CD4-positive, CD25-positive, alpha-beta regulatory T cell (primary cell): ENCODE results near the gene PTBP1. TPM values are rescaled to one million over a fixed set of nuclear protein-coding genes. Genes with fewer than 3 reads are reported as not detected.

Experiments
- ATAC-seq, 2 donors: fragments of 150-1000 bp; cut with Tn5 transposase; one replicate each; pipeline ENCODE4 v1.10.0; 2021; ENCODE audit warnings: low read depth in 2 of 2, moderate number of reproducible peaks in 2 of 2, moderate library complexity in 1 of 2
- DNase-seq, 3 donors: peaks; one replicate each; pipeline versions ENCODE4 v3.0.0 to v3.0.0-alpha.2; 2012 to 2022; ENCODE audit warnings: mixed read lengths in 1 of 3
- H3K27ac ChIP-seq: one replicate; pipeline ENCODE4 v1.7.0; 2013; ENCODE audit warnings: mild to moderate bottlenecking, low read length; ENCODE audit not compliant: insufficient read depth, poor library complexity, severe bottlenecking
- H3K27me3 ChIP-seq: one replicate; pipeline ENCODE4 v1.7.0; 2013; ENCODE audit warnings: low read length; ENCODE audit not compliant: control insufficient read depth, insufficient read depth
- H3K36me3 ChIP-seq: one replicate; pipeline ENCODE4 v1.7.0; 2013; ENCODE audit warnings: mild to moderate bottlenecking, low read length, moderate library complexity; ENCODE audit not compliant: control insufficient read depth, insufficient read depth
- H3K4me1 ChIP-seq: 2 replicates; pipeline ENCODE4 v1.7.0; 2013; ENCODE audit warnings: mild to moderate bottlenecking, low read length; ENCODE audit not compliant: insufficient read depth, control insufficient read depth, poor library complexity, severe bottlenecking
- H3K4me3 ChIP-seq: one replicate; pipeline ENCODE4 v1.7.0; 2013; ENCODE audit warnings: low read depth, mild to moderate bottlenecking, low read length, moderate library complexity
- H3K9me3 ChIP-seq, 2 experiments: 1 replicate in 1 of 2; 2 replicates in 1 of 2; pipeline ENCODE4 v1.7.0; 2013; ENCODE audit warnings: low read length in 2 of 2, mild to moderate bottlenecking in 1 of 2, moderate library complexity in 1 of 2; ENCODE audit not compliant: control insufficient read depth in 2 of 2
- H3K27ac Mint-ChIP-seq, 3 donors: one replicate each; pipeline ENCODE4 v1.8.0; 2020 to 2022; ENCODE audit warnings: mild to moderate bottlenecking in 3 of 3, mixed read lengths in 3 of 3, moderate library complexity in 2 of 3
- H3K27me3 Mint-ChIP-seq: one replicate; pipeline ENCODE4 v1.8.0; 2022; ENCODE audit warnings: mild to moderate bottlenecking, mixed read lengths
- H3K36me3 Mint-ChIP-seq: one replicate; pipeline ENCODE4 v1.8.0; 2020; ENCODE audit warnings: mixed read lengths
- H3K4me1 Mint-ChIP-seq, 4 donors: one replicate each; pipeline ENCODE4 v1.8.0; 2020 to 2022; ENCODE audit warnings: mixed read lengths in 4 of 4, mild to moderate bottlenecking in 1 of 4
- H3K4me3 Mint-ChIP-seq, 4 donors: one replicate each; pipeline ENCODE4 v1.8.0; 2020 to 2022; ENCODE audit warnings: mild to moderate bottlenecking in 4 of 4, mixed read lengths in 4 of 4, moderate library complexity in 3 of 4
- H3K9me3 Mint-ChIP-seq, 7 donors: one replicate each; pipeline ENCODE4 v1.8.0; 2020 to 2022; ENCODE audit warnings: mixed read lengths in 7 of 7, mild to moderate bottlenecking in 3 of 7, moderate library complexity in 2 of 7
- polyA plus RNA-seq, 4 donors: library from polyadenylated mRNA; unstranded; fragments of 300-500 nt; fragmentation: Illumina TruSeq; gene quantifications; one replicate each; pipeline ENCODE4 v1.2.3, GENCODE V29; 2021
- total RNA-seq: library from RNA; stranded (reverse); gene quantifications from one replicate; pipeline ENCODE4 v1.2.3, GENCODE V29; 2022

The PTBP1 gene
- total and polyA plus RNA-seq, 5 donors from 2014 or later: 108 to 308 (median 132) TPM

DNA sequence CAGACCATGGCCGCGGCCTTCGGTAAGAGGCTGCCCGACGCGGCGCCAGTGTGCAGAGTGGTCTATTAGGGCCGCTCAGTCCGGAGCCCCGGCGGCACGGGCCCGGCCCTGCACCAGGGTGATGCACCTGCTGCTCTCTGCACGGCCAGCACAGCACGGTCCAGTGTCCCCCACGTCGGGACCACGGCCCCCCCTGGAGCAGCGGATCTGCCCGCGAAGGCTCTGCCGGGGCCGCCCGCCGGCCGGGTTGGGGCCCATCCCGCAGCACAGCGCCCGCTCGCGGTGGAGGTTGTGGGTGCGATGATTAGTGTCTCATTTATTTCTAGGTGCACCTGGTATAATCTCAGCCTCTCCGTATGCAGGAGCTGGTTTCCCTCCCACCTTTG is 7.9 kb downstream of the PTBP1 start:
- H3K9me3 ChIP-seq: no peaks in the 10 kb centered on the region
- ATAC-seq: no peak
- Mint-ChIP-seq H3K36me3 (peaks cover 20% of the 10 kb centered on the region), H3K27me3 (no peaks in the 10 kb centered on the region), H3K4me3 (peak overlapping the region in 1 of 4 donors; percentile 71), H3K4me1 (peaks cover 0 to 51% (median 16%) of the 10 kb centered on the region in 4 donors), H3K9me3 (peaks cover 0 to 2% (median 0%) of the 10 kb centered on the region in 7 donors), H3K27ac (no peak overlapping the region)
- peaks cover 36% of the 10 kb centered on the region for H3K4me1 ChIP-seq
- no peaks in the 10 kb centered on the region for H3K27me3 ChIP-seq
- DNase-seq: no peak
- H3K4me3 ChIP-seq: no peak overlapping the region
- H3K36me3 ChIP-seq: peaks cover 62% of the 10 kb centered on the region
- H3K27ac ChIP-seq: no peak overlapping the region

DNA sequence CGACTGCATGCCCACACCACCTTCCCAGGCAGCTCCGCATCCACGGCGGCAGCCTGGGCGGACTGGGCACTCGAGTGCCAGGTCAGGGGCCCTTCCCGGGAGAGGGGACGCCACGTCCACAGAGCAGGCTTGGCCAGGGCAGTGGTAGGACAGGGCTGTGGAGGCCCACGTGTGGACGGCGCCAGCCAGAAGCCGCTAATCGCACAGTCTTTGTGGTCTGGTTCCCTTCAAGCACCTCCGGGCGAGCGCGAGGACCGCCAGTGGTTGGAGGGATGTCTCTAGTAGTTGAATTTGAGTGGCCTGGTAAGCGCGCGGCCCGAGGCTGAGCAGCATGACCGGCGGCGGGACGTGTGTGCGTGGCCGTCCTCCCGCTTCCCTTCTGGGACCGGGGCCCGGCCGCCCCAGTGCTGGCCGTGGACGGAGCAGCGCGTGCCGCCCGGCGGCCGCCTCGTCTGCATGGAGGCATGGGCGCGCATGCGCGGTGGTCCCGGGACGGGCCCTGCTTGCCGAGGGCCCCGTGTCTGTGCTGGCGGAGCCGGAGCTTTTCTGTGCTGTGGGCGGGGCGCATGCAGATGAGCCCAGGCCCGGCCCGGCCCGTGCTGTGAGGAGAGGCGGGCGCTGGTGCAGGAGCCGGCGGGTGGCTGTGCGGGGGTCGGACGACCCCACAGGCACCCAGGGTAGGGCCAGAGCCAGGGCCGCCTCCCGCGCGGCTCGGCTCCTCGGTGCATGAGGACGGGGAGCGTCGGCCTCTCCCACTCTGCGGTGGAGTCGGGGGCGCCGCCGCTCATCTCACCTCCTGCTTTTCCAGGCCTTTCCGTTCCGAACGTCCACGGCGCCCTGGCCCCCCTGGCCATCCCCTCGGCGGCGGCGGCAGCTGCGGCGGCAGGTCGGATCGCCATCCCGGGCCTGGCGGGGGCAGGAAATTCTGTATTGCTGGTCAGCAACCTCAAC is 8.6 kb downstream of the PTBP1 start:
- H3K27me3 Mint-ChIP-seq: no peaks in the 10 kb centered on the region
- no peak for ATAC-seq
- peaks cover 0 to 44% (median 11%) of the 10 kb centered on the region in 4 donors for H3K4me1 Mint-ChIP-seq
- H3K4me3 Mint-ChIP-seq: no peak overlapping the region
- peaks cover 0 to 2% (median 0%) of the 10 kb centered on the region in 7 donors for H3K9me3 Mint-ChIP-seq
- peaks cover 14% of the 10 kb centered on the region for H3K36me3 Mint-ChIP-seq
- no peak for DNase-seq
- no peaks in the 10 kb centered on the region for H3K27me3 ChIP-seq
- peaks cover 29% of the 10 kb centered on the region for H3K4me1 ChIP-seq
- no peaks in the 10 kb centered on the region for H3K9me3 ChIP-seq
- no peak overlapping the region for H3K27ac Mint-ChIP-seq
- H3K27ac ChIP-seq: no peak overlapping the region
- no peak overlapping the region for H3K4me3 ChIP-seq
- H3K36me3 ChIP-seq: peaks cover 67% of the 10 kb centered on the region

DNA sequence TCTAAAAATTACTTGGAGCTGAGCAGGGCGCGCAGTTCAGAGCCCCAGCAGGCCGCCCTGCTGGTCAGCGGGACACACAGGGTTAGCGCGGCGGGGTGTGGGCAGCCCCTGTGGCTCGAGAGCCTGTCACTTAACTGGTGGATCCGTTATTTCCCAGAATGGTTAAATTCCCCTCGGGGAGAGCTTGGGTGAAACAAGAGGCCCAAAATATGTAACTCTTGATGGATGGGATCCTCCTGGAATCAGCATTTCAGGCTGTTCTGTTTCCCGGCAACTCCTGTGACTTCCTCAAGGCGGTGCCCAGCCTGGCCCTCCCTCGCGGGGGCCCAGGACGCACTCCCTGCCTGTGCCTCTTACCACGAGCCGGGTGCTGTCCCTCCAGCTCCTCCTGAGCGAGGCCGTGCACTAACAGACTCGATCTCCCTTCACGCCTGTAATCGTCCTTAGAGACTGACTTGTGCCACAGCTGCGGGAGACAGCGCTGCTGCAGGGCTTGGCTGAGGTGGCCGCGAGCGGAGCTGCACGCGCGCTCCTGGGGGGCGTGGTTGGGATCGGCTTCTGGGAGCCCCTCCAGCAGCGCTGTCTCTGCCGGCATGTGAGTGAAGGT is 9.7 kb downstream of the PTBP1 start:
- ATAC-seq (no peak), DNase-seq (no peak)
- Mint-ChIP-seq H3K36me3 (peaks cover 14% of the 10 kb centered on the region), H3K9me3 (peaks cover 0 to 2% (median 0%) of the 10 kb centered on the region in 7 donors), H3K4me1 (peaks cover 0 to 34% (median 8%) of the 10 kb centered on the region in 4 donors), H3K27me3 (no peaks in the 10 kb centered on the region), H3K27ac (no peak overlapping the region), H3K4me3 (peak overlapping the region in 1 of 4 donors; percentile 44)
- Histone ChIP-seq H3K9me3 (no peaks in the 10 kb centered on the region), H3K27me3 (no peaks in the 10 kb centered on the region), H3K4me1 (peaks cover 19% of the 10 kb centered on the region), H3K36me3 (peaks cover 77% of the 10 kb centered on the region), H3K27ac (no peak overlapping the region), H3K4me3 (no peak overlapping the region)

DNA sequence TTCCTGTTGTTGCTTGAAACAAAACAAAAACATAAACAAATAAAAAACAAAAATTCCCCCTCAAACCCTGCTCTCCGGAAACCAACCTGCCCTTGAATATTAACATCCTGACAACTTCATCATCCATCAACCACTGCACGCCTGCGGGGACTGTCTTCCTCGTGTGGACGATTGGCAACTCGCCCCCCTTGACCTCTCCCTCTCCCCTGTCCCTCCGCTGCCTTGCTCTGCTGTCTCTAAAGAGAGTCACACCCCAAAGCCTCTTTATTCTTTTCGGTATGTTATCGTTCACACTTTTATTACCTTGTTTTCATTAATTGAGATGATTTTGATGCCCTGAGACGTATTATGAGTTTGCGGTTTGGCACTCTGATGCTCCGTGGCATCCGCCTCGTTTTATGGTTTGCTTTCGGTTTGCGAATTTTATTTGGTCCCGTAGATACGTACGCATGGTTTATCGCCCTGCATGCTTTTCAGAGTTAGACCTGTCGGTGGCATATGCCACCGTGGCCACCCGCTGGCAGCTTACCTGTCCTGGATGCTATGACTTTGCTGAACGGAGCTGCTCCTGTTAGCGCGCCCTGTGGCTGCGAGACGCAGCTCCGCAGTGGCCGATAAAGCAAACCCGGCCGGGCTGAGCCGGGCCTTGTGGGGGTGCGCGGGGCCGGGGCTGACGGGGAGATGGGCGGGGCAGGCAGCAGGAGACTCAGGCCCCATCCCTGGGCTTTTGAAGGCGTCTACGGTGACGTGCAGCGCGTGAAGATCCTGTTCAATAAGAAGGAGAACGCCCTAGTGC is 10.6 kb downstream of the PTBP1 start:
- DNase-seq (no peak), ATAC-seq (no peak)
- H3K27ac ChIP-seq: no peak overlapping the region
- H3K36me3 Mint-ChIP-seq: peaks cover 11% of the 10 kb centered on the region
- H3K27me3 Mint-ChIP-seq: no peaks in the 10 kb centered on the region
- H3K27ac Mint-ChIP-seq: peak overlapping the region in 1 of 3 donors; percentile 26
- no peak overlapping the region for H3K4me3 ChIP-seq
- H3K9me3 ChIP-seq: no peaks in the 10 kb centered on the region
- peak overlapping the region in 2 of 4 donors; percentile 24 to 44 for H3K4me3 Mint-ChIP-seq
- peaks cover 0 to 2% (median 0%) of the 10 kb centered on the region in 7 donors for H3K9me3 Mint-ChIP-seq
- peaks cover 0 to 25% (median 4%) of the 10 kb centered on the region in 4 donors for H3K4me1 Mint-ChIP-seq
- no peaks in the 10 kb centered on the region for H3K27me3 ChIP-seq
- H3K4me1 ChIP-seq: peaks cover 9% of the 10 kb centered on the region
- H3K36me3 ChIP-seq: peaks cover 79% of the 10 kb centered on the region

DNA sequence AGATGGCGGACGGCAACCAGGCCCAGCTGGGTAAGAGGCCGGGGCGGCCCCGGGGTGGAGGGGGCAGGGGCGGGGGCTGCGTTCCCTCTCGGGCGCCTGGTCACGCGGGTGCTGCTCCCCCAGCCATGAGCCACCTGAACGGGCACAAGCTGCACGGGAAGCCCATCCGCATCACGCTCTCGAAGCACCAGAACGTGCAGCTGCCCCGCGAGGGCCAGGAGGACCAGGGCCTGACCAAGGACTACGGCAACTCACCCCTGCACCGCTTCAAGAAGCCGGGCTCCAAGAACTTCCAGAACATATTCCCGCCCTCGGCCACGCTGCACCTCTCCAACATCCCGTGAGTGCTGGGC is 11.1 kb downstream of the PTBP1 start:
- peaks cover 4% of the 10 kb centered on the region for H3K4me1 ChIP-seq
- Mint-ChIP-seq H3K4me1 (peaks cover 0 to 19% (median 3%) of the 10 kb centered on the region in 4 donors), H3K27ac (no peak overlapping the region), H3K4me3 (no peak overlapping the region), H3K27me3 (no peaks in the 10 kb centered on the region), H3K9me3 (peaks cover 0 to 2% (median 0%) of the 10 kb centered on the region in 7 donors), H3K36me3 (peaks cover 11% of the 10 kb centered on the region)
- DNase-seq (no peak), ATAC-seq (no peak)
- no peak overlapping the region for H3K27ac ChIP-seq
- no peaks in the 10 kb centered on the region for H3K9me3 ChIP-seq
- no peaks in the 10 kb centered on the region for H3K27me3 ChIP-seq
- no peak overlapping the region for H3K4me3 ChIP-seq
- peaks cover 77% of the 10 kb centered on the region for H3K36me3 ChIP-seq

DNA sequence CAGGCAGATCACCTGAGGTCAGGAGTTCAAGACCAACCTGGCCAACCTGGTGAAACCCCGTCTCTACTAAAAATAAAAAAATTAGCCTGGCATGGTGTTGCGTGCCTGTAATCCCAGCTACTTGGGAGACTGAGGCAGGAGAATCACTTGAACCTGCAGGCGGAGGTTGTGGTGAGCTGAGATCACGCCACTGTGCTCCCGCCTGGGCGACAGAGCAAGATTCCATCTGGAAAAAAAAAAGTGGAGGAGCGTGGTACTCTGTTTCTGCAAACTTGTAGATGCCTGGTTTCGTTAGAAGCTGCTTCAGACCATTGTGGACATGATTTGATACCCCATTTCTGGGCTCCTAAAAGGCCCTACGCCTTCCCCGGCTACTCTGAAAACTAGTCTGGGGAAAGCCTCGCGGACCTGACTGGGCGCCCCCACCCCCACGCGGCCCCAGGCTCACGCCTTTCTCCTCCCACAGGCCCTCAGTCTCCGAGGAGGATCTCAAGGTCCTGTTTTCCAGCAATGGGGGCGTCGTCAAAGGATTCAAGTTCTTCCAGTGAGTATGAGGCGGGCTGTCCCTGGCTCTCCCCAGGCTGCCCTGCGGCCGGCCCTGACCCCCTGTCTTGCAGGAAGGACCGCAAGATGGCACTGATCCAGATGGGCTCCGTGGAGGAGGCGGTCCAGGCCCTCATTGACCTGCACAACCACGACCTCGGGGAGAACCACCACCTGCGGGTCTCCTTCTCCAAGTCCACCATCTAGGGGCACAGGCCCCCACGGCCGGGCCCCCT is 13.0 kb downstream of the PTBP1 start:
- no peak for DNase-seq
- no peak overlapping the region for H3K4me3 Mint-ChIP-seq

More for the DNA sequence above, 13.0 kb downstream of the PTBP1 start:
- peaks cover 0 to 2% (median 0%) of the 10 kb centered on the region in 7 donors for H3K9me3 Mint-ChIP-seq
- H3K4me1 ChIP-seq: no peaks in the 10 kb centered on the region
- no peak overlapping the region for H3K27ac Mint-ChIP-seq
- H3K27me3 ChIP-seq: no peaks in the 10 kb centered on the region
- H3K9me3 ChIP-seq: no peaks in the 10 kb centered on the region
- H3K4me3 ChIP-seq: no peak overlapping the region
- H3K36me3 Mint-ChIP-seq: peaks cover 11% of the 10 kb centered on the region
- H3K27me3 Mint-ChIP-seq: no peaks in the 10 kb centered on the region
- peaks cover 0 to 11% (median 3%) of the 10 kb centered on the region in 4 donors for H3K4me1 Mint-ChIP-seq
- peaks cover 59% of the 10 kb centered on the region for H3K36me3 ChIP-seq
- H3K27ac ChIP-seq: no peak overlapping the region
- ATAC-seq: no peak
